GM23338 (cell line): ENCODE data around the gene CRB2. TPM values are rescaled to one million over a fixed set of nuclear protein-coding genes. Genes with fewer than 3 reads are reported as not detected.

Experiments used
- ATAC-seq: fragments of 200-7000 bp; cut with Tn5 transposase; 3 replicates; pipeline ENCODE4 v1.9.1; 2020
- DNase-seq: peaks from one replicate; pipeline ENCODE4 v3.0.0-alpha.2; 2015; ENCODE audit warnings: low spot score
- H2AFZ ChIP-seq: fragments of 200-600 bp; sonication (generic); 2 replicates; pipeline ENCODE4 v1.8.0; 2016; ENCODE audit warnings: antibody characterized with exemption, mild to moderate bottlenecking, moderate library complexity
- H3F3A ChIP-seq: fragments of 200-600 bp; sonication (generic); replicated peaks from 2 replicates; pipeline ENCODE4 v1.8.0; 2017; ENCODE audit warnings: antibody characterized with exemption, mixed run types, low read depth
- H3K27ac ChIP-seq: fragments of 200-600 bp; sonication (generic); 2 replicates; pipeline ENCODE4 v1.6.1; 2016; ENCODE audit warnings: low read depth
- H3K27me3 ChIP-seq: fragments of 200-600 bp; sonication (generic); 2 replicates; pipeline ENCODE4 v1.8.0; 2016; ENCODE audit warnings: mild to moderate bottlenecking, mixed run types, moderate library complexity; ENCODE audit not compliant: insufficient read depth
- H3K36me3 ChIP-seq: fragments of 200-600 bp; sonication (generic); 2 replicates; pipeline ENCODE4 v1.8.0; 2016; ENCODE audit warnings: mild to moderate bottlenecking; ENCODE audit not compliant: insufficient read depth
- H3K4me1 ChIP-seq: fragments of 200-600 bp; sonication (generic); 2 replicates; pipeline ENCODE4 v1.8.0; 2016; ENCODE audit warnings: mild to moderate bottlenecking, moderate library complexity; ENCODE audit not compliant: insufficient read depth
- H3K4me2 ChIP-seq: fragments of 200-600 bp; sonication (generic); 2 replicates; pipeline ENCODE4 v1.7.1; 2017; ENCODE audit warnings: mixed run types
- H3K4me3 ChIP-seq: fragments of 200-600 bp; sonication (generic); 2 replicates; pipeline ENCODE4 v1.6.1; 2016; ENCODE audit warnings: mixed run types
- H3K79me2 ChIP-seq: fragments of 200-600 bp; sonication (generic); replicated peaks from 2 replicates; pipeline ENCODE4 v1.8.0; 2017; ENCODE audit warnings: mild to moderate bottlenecking; ENCODE audit not compliant: insufficient read depth
- H3K9me2 ChIP-seq: fragments of 200-600 bp; sonication (generic); 2 replicates; pipeline ENCODE4 v1.8.0; 2017; ENCODE audit not compliant: insufficient read depth
- H4K20me1 ChIP-seq: fragments of 200-600 bp; sonication (generic); replicated peaks from 2 replicates; pipeline ENCODE4 v1.8.0; 2017; ENCODE audit warnings: mild to moderate bottlenecking; ENCODE audit not compliant: insufficient read depth
- H3K27ac Mint-ChIP-seq: 2 replicates; pipeline ENCODE4 v1.8.0; 2020; ENCODE audit warnings: inconsistent platforms, mild to moderate bottlenecking, moderate library complexity, mixed read lengths
- H3K27me3 Mint-ChIP-seq: 3 replicates; pipeline ENCODE4 v1.8.0; 2022; ENCODE audit warnings: low read depth, mild to moderate bottlenecking, moderate library complexity, mixed read lengths, inconsistent platforms; ENCODE audit not compliant: insufficient read depth, poor library complexity
- H3K36me3 Mint-ChIP-seq: 3 replicates; pipeline ENCODE4 v1.8.0; 2021; ENCODE audit warnings: low read depth, mild to moderate bottlenecking, inconsistent platforms, moderate library complexity, mixed read lengths
- H3K4me1 Mint-ChIP-seq: 3 replicates; pipeline ENCODE4 v1.8.0; 2020; ENCODE audit warnings: mild to moderate bottlenecking, inconsistent platforms, mixed read lengths
- H3K4me3 Mint-ChIP-seq: 3 replicates; pipeline ENCODE4 v1.8.0; 2021; ENCODE audit warnings: moderate library complexity, mild to moderate bottlenecking, inconsistent platforms, mixed read lengths
- H3K9me3 Mint-ChIP-seq: 3 replicates; pipeline ENCODE4 v1.8.0; 2020; ENCODE audit warnings: moderate library complexity, mild to moderate bottlenecking, inconsistent platforms, mixed read lengths
- EZH2 ChIP-seq: fragments of 200-600 bp; sonication (generic); IDR thresholded peaks from one replicate; pipeline ENCODE4 v1.8.0; 2017; ENCODE audit warnings: antibody characterized with exemption, mild to moderate bottlenecking, low read depth; ENCODE audit not compliant: unreplicated experiment
- REST ChIP-seq: IDR thresholded peaks from one replicate; pipeline ENCODE4 v1.6.1; 2018; ENCODE audit warnings: antibody characterized with exemption; ENCODE audit not compliant: unreplicated experiment
- ZNF462 ChIP-seq: fragments of 250-450 bp; sonication (Bioruptor Pico); IDR thresholded peaks from 2 replicates; pipeline ENCODE4 v1.5.0; 2020; ENCODE audit warnings: mild to moderate bottlenecking, moderate library complexity
- polyA plus RNA-seq: library from polyadenylated mRNA; unstranded; fragments of >200 nt; fragmentation: Nextera tagmentation; extraction: Ambion mirVana; gene quantifications from 2 replicates; pipeline ENCODE4 v1.2.1, GENCODE V29; 2016
- total RNA-seq: library from RNA; depleted of rRNA; stranded (reverse); fragments of >200 nt; shearing (Covaris generic); gene quantifications from 2 replicates; pipeline ENCODE4 v1.2.3, GENCODE V29; 2014

Gene CRB2
- total and polyA plus RNA-seq, 2 experiments from 2014 or later: 0.34 to 10.2 TPM

GRCh38 chr9:123310551-123311249, 45.3 kb upstream of the CRB2 start (continued):
- TF ChIP-seq ZNF462 (CRISPR knock-in tag): no peak

GRCh38 chr9:123311250-123311752, 44.7 kb upstream of the CRB2 start:
- ATAC-seq (no peak), DNase-seq (no peak)
- peak overlapping the region; percentile 25; the same call in 1 of the 2 replicates for H2AFZ ChIP-seq
- no peak overlapping the region for H3K4me3 ChIP-seq
- Mint-ChIP-seq H3K4me1 (peaks cover 8% of the 10 kb centered on the region), H3K9me3 (no peaks in the 10 kb centered on the region; the same call in 2 of the 3 replicates), H3K27me3 (peaks cover 3% of the 10 kb centered on the region), H3K36me3 (no peaks in the 10 kb centered on the region), H3K27ac (no peak overlapping the region), H3K4me3 (no peak overlapping the region)
- H3K4me2 ChIP-seq: no peak overlapping the region
- no peaks in the 10 kb centered on the region for H3K27me3 ChIP-seq
- no peaks in the 10 kb centered on the region for H3K79me2 ChIP-seq
- H4K20me1 ChIP-seq: no peaks in the 10 kb centered on the region
- no peak overlapping the region for H3K27ac ChIP-seq
- H3F3A ChIP-seq: 0 out of 2 replicates have a peak, but pooled peaks cover 2% of the 10 kb centered on the region
- no peaks in the 10 kb centered on the region for H3K36me3 ChIP-seq
- H3K4me1 ChIP-seq: no peaks in the 10 kb centered on the region; the same call in 1 of the 2 replicates
- H3K9me2 ChIP-seq: no peaks in the 10 kb centered on the region
- TF ChIP-seq REST: no peak
- no peak for TF ChIP-seq ZNF462 (CRISPR knock-in tag)
- no peak for TF ChIP-seq EZH2
